LNCaP clone FGC (cell line): ENCODE measurements around the gene ZHX3.

Source experiments
- DNase-seq: peaks from one replicate; pipeline ENCODE4 v3.0.0-alpha.2; 2011; ENCODE audit warnings: low read depth
- H3K4me3 ChIP-seq: 2 replicates; pipeline ENCODE4 v1.5.1; 2011; ENCODE audit warnings: mild to moderate bottlenecking, low read depth, low read length, control low read depth
- TF ChIP-seq, protein P1 (sequence below): IDR thresholded peaks from 2 replicates; pipeline ENCODE4 v1.5.1; 2012; ENCODE audit warnings: mild to moderate bottlenecking; ENCODE audit not compliant: control insufficient read depth, insufficient read depth; ENCODE audit errors: extremely low read depth

ZHX3 gene

GRCh38 chr20:41352666-41353065, 35.1 kb upstream of the ZHX3 start:
- DNase-seq: no peak
- H3K4me3 ChIP-seq: no peak overlapping the region
- TF ChIP-seq, protein P1, sequence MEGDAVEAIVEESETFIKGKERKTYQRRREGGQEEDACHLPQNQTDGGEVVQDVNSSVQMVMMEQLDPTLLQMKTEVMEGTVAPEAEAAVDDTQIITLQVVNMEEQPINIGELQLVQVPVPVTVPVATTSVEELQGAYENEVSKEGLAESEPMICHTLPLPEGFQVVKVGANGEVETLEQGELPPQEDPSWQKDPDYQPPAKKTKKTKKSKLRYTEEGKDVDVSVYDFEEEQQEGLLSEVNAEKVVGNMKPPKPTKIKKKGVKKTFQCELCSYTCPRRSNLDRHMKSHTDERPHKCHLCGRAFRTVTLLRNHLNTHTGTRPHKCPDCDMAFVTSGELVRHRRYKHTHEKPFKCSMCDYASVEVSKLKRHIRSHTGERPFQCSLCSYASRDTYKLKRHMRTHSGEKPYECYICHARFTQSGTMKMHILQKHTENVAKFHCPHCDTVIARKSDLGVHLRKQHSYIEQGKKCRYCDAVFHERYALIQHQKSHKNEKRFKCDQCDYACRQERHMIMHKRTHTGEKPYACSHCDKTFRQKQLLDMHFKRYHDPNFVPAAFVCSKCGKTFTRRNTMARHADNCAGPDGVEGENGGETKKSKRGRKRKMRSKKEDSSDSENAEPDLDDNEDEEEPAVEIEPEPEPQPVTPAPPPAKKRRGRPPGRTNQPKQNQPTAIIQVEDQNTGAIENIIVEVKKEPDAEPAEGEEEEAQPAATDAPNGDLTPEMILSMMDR: no peak

DNA sequence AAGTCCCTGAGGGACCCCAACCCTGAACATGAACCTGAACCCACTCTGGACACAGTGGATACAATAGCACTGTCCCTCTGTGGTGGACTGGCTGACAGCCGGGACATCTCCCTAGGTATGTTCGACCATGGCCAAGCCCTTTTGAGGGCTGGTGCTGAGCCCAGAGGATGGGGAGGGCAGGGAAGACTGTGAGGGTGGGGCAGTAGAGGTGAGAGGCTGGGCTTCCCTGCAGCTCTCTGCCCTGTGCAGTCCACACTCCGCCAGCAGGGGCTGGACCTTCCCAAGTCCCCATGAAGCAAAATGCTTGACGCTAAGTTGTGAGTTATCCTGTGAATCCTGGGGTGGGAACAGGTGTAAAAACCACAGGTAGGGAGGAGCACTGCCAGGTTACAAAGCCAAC, 34.6 kb upstream of the ZHX3 start:
- TF ChIP-seq, protein P1: no peak
- DNase-seq: no peak
- no peak overlapping the region for H3K4me3 ChIP-seq

GRCh38 chr20:41350408-41350962, 33.0 kb upstream of the ZHX3 start:
- no peak overlapping the region for H3K4me3 ChIP-seq
- DNase-seq: no peak
- TF ChIP-seq, protein P1: no peak

- DNase-seq: no peak
- TF ChIP-seq, protein P1: no peak
- H3K4me3 ChIP-seq: no peak overlapping the region
These were observed 32.4 kb upstream of the ZHX3 start for GRCh38 chr20:41349943-41350342.

DNA sequence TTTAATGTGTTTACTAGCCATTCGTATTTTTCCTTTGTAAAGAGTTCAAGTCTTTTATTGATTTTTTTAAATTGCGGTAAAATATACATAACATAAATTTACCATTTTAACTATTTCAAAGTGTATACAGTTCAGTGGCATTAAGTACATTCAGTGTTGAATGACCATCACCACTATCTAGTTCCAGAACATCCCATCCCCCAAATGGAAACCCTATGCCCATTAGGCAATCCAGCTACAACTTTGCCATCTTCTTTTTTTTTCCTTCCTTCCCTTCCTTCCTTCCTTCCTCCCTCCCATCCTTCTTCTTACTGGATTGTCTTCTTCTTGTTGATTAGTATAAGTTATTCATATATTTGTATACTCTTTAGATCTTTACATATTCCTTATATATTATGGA, 31.7 kb upstream of the ZHX3 start:
- no peak for DNase-seq
- TF ChIP-seq, protein P1: no peak
- H3K4me3 ChIP-seq: no peak overlapping the region

GRCh38 chr20:41348430-41349172, 31.1 kb upstream of the ZHX3 start:
- TF ChIP-seq, protein P1: no peak
- DNase-seq: no peak
- no peak overlapping the region for H3K4me3 ChIP-seq
